ENCODE results near the gene LRRC3.
"Not testable (repeated sequence)": the region's sequence is repeated elsewhere in the genome, so short reads cannot be mapped to it uniquely, and the experiment has no call there.

LRRC3 gene

GRCh38 chr21:44459712-44460440 is 4.6 kb downstream of the LRRC3 start:
- DNase-seq, result no peak

- DNase-seq, result no peak
These were observed 5.1 kb downstream of the LRRC3 start for GRCh38 chr21:44460441-44460755.

- no peak for DNase-seq
These were observed 5.7 kb downstream of the LRRC3 start for GRCh38 chr21:44461005-44461404.

GRCh38 chr21:44461464-44462001 is 6.2 kb downstream of the LRRC3 start:
- DNase-seq, result peak; percentile 63

GRCh38 chr21:44462086-44462833 is 7.0 kb downstream of the LRRC3 start:
- no peak for DNase-seq

GRCh38 chr21:44462834-44463200 is 7.5 kb downstream of the LRRC3 start:
- peak; percentile 44 for DNase-seq

- no peak for DNase-seq
These were observed 8.4 kb downstream of the LRRC3 start for GRCh38 chr21:44463724-44464123.

- no peak for DNase-seq
These were observed 9.0 kb downstream of the LRRC3 start for GRCh38 chr21:44464351-44464750.

- no peak for DNase-seq
These were observed 11.1 kb downstream of the LRRC3 start for GRCh38 chr21:44466351-44466954.

- no peak for DNase-seq
These were observed 11.9 kb downstream of the LRRC3 start for GRCh38 chr21:44466996-44467858.

GRCh38 chr21:44467859-44468195 is 12.5 kb downstream of the LRRC3 start:
- DNase-seq, result no peak

- no peak for DNase-seq
These were observed 16.0 kb downstream of the LRRC3 start for GRCh38 chr21:44471341-44471740.

- DNase-seq, result no peak
These were observed 16.7 kb downstream of the LRRC3 start for GRCh38 chr21:44471996-44472395.

GRCh38 chr21:44473915-44474555 is 18.7 kb downstream of the LRRC3 start:
- no peak for DNase-seq

- DNase-seq, result no peak
These were observed 20.0 kb downstream of the LRRC3 start for GRCh38 chr21:44475266-44475845.

GRCh38 chr21:44477131-44477530 is 21.8 kb downstream of the LRRC3 start:
- DNase-seq, result no peak

GRCh38 chr21:44477712-44478111 is 22.4 kb downstream of the LRRC3 start:
- no peak for DNase-seq

GRCh38 chr21:44478124-44478800 is 23.0 kb downstream of the LRRC3 start:
- no peak for DNase-seq

GRCh38 chr21:44478801-44479167 is 23.5 kb downstream of the LRRC3 start:
- no peak for DNase-seq

- not testable (repeated sequence) for DNase-seq
These were observed 24.4 kb downstream of the LRRC3 start for GRCh38 chr21:44479556-44480199.

Measured in islet precursor cell (in vitro differentiated cells).